ENCODE results near the gene PCDHGA6.
"Not testable (repeated sequence)": the region's sequence is repeated elsewhere in the genome, so short reads cannot be mapped to it uniquely, and the experiment has no call there.

PCDHGA6 gene

GRCh38 chr5:141373673-141374317 lies at the start of gene PCDHGA6:
Gene PCDHGA6 (plus strand): TSS chr5:141373891. CDS start chr5:141374084, 193 bp downstream.
- DNase-seq: no peak

DNA sequence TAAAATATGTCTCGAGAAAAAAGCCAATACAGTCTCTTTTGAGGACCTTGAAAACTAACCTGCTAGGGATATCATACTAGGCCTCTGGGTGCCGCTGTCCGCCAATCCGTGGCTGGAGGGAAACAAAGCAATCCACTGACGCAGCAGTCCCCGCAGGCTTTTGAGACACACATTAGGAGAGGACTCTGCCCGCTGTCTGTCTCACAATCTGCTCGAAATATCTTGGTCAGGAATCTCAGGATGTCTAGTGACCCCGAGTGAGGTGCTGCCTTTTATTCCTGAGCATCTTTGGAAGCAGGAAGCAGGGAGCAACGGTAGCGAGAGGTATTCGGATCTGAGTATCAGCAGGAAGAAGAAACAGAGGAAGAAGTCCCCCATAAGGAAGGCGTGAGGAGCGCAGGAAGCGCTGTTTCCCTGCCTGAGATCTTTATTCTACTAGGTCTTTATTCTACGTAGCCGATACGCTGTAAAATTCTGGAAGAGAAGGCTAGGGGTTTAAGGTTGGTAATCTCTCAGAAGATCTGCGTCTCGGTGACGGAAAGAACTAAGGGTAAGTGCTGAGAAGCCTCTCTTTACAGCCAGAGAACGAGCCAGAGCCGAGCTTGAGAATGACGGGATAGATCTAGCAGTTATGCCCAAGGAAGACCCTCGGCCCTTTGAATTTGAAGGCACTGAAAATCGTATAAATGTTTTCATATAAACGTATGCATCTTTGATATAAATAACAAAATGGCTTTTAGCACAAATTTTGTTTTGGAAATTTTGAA lies 47.4 kb upstream of the PCDHGA6 start:
- DNase-seq: no peak

- no peak for DNase-seq
Observed at GRCh38 chr5:141328231-141328630, 45.5 kb upstream of the PCDHGA6 start.

GRCh38 chr5:141330299-141331080 lies 43.2 kb upstream of the PCDHGA6 start, which contains the start of gene PCDHGA1:
Gene PCDHGA1 (plus strand): TSS chr5:141330514.
- no peak for DNase-seq

GRCh38 chr5:141332571-141332970 lies 41.1 kb upstream of the PCDHGA6 start:
- not testable (repeated sequence) for DNase-seq

- DNase-seq: no peak
Observed at GRCh38 chr5:141338538-141339306, 35.0 kb upstream of the PCDHGA6 start, which contains the start of gene PCDHGA2. Gene PCDHGA2 (plus strand): TSS chr5:141338760.

- DNase-seq: not testable (repeated sequence)
Observed at GRCh38 chr5:141340781-141341354, 32.8 kb upstream of the PCDHGA6 start.

- no peak for DNase-seq
Observed at GRCh38 chr5:141342773-141343172, 30.9 kb upstream of the PCDHGA6 start.

GRCh38 chr5:141343242-141343952 lies 30.3 kb upstream of the PCDHGA6 start, which contains the start of gene PCDHGA3:
Gene PCDHGA3 (plus strand): TSS chr5:141343829. CDS start chr5:141344034, 205 bp downstream.
- no peak for DNase-seq

- DNase-seq: no peak
Observed at GRCh38 chr5:141343953-141344463, 29.7 kb upstream of the PCDHGA6 start.

GRCh38 chr5:141345327-141345726 lies 28.4 kb upstream of the PCDHGA6 start:
- no peak for DNase-seq

GRCh38 chr5:141346017-141346416 lies 27.7 kb upstream of the PCDHGA6 start:
- DNase-seq: not testable (repeated sequence)

DNA sequence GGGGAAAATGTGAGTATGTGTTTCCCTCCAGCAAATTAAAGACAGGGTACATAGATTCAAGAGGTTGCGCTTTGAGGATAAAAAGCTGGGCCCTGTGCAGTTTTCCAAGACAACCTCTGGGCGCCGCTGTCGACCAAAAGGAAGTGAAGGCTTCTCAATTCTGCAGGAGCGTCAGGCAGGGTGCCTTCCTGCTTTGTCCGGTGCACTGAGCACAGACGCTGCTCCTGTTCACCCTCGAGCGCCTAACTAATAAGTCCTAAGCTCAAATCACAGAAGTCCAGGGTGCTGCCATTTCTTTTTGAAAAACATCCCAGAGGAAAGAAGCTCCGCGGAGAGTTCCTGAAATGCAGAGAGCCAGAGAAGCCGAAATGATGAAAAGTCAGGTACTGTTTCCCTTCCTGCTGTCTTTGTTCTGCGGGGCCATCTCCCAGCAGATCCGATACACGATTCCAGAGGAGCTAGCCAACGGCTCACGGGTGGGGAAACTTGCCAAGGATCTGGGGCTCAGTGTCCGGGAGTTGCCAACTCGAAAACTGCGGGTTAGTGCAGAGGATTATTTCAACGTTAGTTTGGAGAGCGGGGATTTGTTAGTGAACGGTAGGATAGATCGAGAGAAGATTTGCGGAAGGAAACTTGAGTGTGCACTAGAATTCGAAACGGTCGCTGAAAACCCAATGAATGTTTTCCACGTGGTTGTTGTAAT lies 23.6 kb upstream of the PCDHGA6 start, which contains the start of gene PCDHGB1:
TSS of gene PCDHGB1 (plus strand) at position 183 of the 703 bp plus-strand sequence. CDS start at position 345, 162 bp downstream.
- peak; percentile 3 for DNase-seq

DNA sequence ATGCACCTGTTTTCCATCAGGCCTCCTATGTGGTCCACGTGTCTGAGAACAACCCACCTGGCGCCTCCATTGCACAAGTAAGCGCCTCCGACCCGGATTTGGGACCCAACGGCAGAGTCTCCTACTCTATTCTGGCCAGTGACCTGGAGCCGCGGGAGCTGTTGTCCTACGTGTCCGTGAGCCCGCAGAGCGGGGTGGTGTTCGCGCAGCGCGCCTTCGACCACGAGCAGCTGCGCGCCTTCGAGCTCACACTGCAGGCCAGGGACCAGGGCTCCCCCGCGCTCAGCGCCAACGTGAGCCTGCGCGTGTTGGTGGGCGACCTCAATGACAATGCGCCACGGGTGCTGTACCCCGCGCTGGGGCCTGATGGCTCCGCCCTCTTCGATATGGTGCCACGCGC lies 22.1 kb upstream of the PCDHGA6 start:
- DNase-seq: no peak

DNA sequence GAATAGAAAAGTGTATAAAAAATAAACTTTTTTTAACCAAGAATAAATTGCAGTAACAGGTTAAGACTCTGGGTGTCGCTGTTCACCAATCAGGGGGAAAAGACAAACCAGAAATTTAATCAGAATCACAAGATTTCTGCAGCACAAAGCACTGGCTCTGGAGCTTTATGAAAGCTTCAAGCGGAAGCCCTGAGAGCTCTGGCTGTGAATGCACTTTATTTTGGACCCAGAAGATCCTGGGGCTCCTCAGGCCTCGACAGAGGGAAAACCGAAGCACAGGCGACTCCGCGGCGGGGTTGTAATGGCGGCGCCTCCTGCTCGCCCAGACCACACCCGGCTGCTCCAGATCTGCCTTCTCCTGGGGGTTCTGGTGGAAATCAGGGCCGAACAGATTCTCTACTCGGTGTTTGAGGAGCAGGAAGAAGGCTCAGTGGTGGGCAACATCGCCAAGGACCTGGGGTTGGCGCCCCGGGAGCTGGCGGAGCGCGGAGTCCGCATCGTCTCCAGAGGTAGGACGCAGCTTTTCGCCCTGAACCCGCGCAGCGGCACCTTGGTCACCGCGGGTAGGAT lies 18.7 kb upstream of the PCDHGA6 start, which contains the start of gene PCDHGA4:
TSS of gene PCDHGA4 (plus strand) at position 122 of the 570 bp plus-strand sequence. CDS start at position 209, 87 bp downstream.
- DNase-seq: no peak

- DNase-seq: no peak
Observed at GRCh38 chr5:141355641-141356040, 18.1 kb upstream of the PCDHGA6 start.

DNA sequence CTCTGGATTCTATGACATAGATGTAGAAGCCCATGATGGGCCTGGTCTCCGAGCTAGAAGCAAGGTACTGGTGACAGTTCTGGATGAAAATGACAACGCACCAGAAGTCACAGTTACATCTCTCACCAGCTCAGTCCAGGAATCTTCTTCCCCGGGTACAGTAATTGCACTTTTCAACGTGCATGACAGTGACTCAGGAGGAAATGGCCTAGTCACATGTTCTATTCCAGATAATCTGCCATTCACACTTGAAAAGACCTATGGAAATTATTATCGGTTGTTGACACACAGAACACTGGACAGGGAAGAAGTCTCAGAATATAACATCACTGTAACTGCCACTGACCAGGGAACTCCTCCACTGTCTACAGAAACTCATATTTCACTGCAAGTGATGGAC lies 17.6 kb upstream of the PCDHGA6 start:
- no peak for DNase-seq

DNA sequence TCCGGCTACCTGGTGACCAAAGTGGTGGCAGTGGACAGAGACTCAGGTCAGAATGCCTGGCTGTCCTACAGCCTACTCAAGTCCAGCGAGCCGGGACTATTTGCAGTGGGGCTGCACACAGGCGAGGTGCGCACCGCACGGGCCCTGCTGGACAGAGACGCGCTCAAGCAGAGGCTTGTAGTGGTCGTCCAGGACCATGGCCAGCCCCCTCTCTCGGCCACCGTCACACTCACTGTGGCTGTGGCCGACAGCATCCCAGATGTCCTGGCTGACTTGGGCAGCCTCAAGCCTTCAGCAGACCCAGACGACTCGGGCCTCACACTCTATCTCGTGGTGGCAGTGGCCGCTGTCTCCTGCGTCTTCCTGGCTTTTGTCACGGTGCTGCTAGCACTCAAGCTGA lies 16.7 kb upstream of the PCDHGA6 start:
- DNase-seq: no peak

- no peak for DNase-seq
Observed at GRCh38 chr5:141359790-141360426, 13.8 kb upstream of the PCDHGA6 start, which contains the start of gene PCDHGB2. Gene PCDHGB2 (plus strand): TSS chr5:141359994. CDS start chr5:141360136, 142 bp downstream.

Measured in NCI-H1092 (cell line).